SW480 (cell line): ENCODE data around the gene EML6.
"Not testable (repeated sequence)": the region's sequence is repeated elsewhere in the genome, so short reads cannot be mapped to it uniquely, and the experiment has no call there.

Source experiments
- DNase-seq: peaks from one replicate; pipeline ENCODE4 v3.0.0-alpha.2; 2016; ENCODE audit warnings: low spot score

The EML6 gene

GRCh38 chr2:54966165-54966832 lies 242.8 kb downstream of the EML6 start:
- peak; percentile 71 for DNase-seq

GRCh38 chr2:54966837-54967236 lies 243.4 kb downstream of the EML6 start:
- no peak for DNase-seq

GRCh38 chr2:54967269-54967668 lies 243.8 kb downstream of the EML6 start:
- no peak for DNase-seq

- no peak for DNase-seq
These were observed 244.4 kb downstream of the EML6 start for GRCh38 chr2:54967759-54968365.

GRCh38 chr2:54968561-54969218 lies 245.2 kb downstream of the EML6 start:
- no peak for DNase-seq

- no peak for DNase-seq
These were observed 246.0 kb downstream of the EML6 start for GRCh38 chr2:54969295-54969939.

GRCh38 chr2:54969940-54970338 lies 246.5 kb downstream of the EML6 start:
- no peak for DNase-seq

- DNase-seq = no peak
These were observed 251.7 kb downstream of the EML6 start for GRCh38 chr2:54975175-54975574.

GRCh38 chr2:54975598-54976492 lies 252.4 kb downstream of the EML6 start:
- no peak for DNase-seq

- DNase-seq = no peak
These were observed 253.7 kb downstream of the EML6 start for GRCh38 chr2:54977149-54977548.

GRCh38 chr2:54979321-54980044 lies 256.0 kb downstream of the EML6 start:
- DNase-seq = no peak

- no peak for DNase-seq
These were observed 257.9 kb downstream of the EML6 start for GRCh38 chr2:54981385-54981784.

GRCh38 chr2:54983345-54984220 lies 260.1 kb downstream of the EML6 start:
- DNase-seq = peak; percentile 46

- peak; percentile 64 for DNase-seq
These were observed 261.0 kb downstream of the EML6 start for GRCh38 chr2:54984476-54984875.

GRCh38 chr2:54986264-54986663 lies 262.8 kb downstream of the EML6 start:
- DNase-seq = no peak

GRCh38 chr2:54988612-54989011 lies 265.1 kb downstream of the EML6 start:
- no peak for DNase-seq

GRCh38 chr2:54990694-54991093 lies 267.2 kb downstream of the EML6 start:
- not testable (repeated sequence) for DNase-seq

- DNase-seq = no peak
These were observed 272.1 kb downstream of the EML6 start for GRCh38 chr2:54995553-54995952.

- no peak for DNase-seq
These were observed 274.4 kb downstream of the EML6 start for GRCh38 chr2:54997826-54998225.

- no peak for DNase-seq
These were observed 275.7 kb downstream of the EML6 start for GRCh38 chr2:54999182-54999581.
